ENCODE data around the gene IFNL1.

- TF ChIP-seq CTCF (IDR thresholded peaks at IDR 0.05) (no peak), EZH2 (IDR thresholded peaks at IDR 0.05; ENCODE audit: borderline replicate concordance, insufficient read depth, low read depth, low read length, poor library complexity, severe bottlenecking) (no peak)
These were observed 26.0 kb upstream of the IFNL1 start for GRCh38 chr19:39270036-39270871.

Data from B cell (primary cell).